Testis (tissue), 2 donors: ENCODE measurements around the gene TPST1.

Experiments
- CTCF ChIP-seq, 3 experiments: fragments of 450-650 bp in 2 of 3; fragments of 200-600 bp in 1 of 3; sonication (generic) in 1 of 3; IDR thresholded peaks; one replicate each; pipeline ENCODE4 v1.5.1; 2016 to 2019; ENCODE audit warnings: antibody characterized with exemption in 3 of 3, mild to moderate bottlenecking in 2 of 3, moderate library complexity in 1 of 3
- POLR2A ChIP-seq: fragments of 450-650 bp; IDR thresholded peaks from one replicate; pipeline ENCODE4 v1.6.1; 2017; ENCODE audit warnings: antibody characterized with exemption, mild to moderate bottlenecking, moderate library complexity

- TF ChIP-seq CTCF (IDR thresholded peaks at IDR 0.05): no peak
- no peak for TF ChIP-seq POLR2A
Measured at GRCh38 chr7:66357087-66357486, 152.0 kb downstream of the TPST1 start.
